GM19324 (cell line): ENCODE results near the gene KCNQ2.

ENCODE experiments used
- ATAC-seq: cut with Tn5 transposase; IDR thresholded peaks from one replicate; pipeline ENCODE4 v1.9.1; 2021; ENCODE audit warnings: mild to moderate bottlenecking, moderate library complexity; ENCODE audit not compliant: unreplicated experiment, low FRiP score

KCNQ2 gene

DNA sequence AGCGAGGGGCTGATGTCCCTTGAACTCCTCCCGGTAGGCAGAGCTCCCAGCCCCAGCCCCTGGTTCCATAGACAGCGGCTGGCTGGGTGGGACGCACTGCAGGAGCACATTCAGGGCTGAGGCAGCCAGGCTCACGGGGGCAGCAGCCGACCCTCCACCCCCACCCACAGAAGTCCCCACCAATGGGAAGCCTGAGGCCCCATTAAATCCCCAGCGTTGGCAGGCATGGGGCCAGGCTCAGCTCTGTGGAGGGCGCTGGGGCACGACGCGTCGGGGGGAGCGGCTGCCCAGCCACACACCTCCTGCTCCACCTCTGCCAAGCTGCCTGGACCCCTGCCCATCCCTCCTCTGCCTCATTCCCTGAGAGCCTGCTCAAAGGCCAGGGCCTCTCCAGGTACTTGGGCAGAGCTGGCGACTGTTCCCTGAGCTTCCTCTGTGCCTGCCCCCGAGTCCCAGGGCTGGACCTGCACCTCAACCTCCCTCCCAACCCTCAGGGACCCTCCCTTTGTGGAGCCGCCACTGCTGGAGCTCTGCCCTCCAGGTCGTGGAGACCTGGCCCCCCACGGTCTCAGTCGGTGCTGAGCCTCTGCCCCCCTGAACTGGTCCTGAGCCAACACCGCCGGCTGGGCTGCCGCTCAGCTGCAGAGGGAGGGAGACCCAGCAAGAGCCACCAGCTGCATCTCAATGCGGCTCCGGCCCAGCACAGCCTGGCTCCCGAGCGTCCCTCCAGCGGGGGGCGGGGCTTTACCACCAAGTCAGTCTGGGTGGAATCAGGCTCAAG lies 120.5 kb downstream of the KCNQ2 start:
- no peak for ATAC-seq

DNA sequence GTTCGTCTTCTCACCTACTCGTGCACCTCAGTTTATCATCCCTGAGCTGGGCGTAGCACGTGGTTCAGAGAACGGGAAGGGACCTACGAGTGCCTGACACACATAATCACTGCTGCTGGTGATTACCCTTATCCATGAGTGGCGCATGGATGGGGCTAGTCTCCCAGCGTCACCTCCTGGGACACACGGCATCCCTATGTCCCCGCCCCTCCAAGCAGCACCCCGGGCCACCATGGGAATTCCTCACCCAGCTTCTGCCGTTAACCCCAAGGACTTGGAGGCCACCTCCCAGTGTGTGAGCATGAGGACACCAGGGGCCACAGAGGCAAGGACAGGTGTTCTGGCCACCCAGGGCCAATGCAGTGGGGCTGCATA lies 121.1 kb downstream of the KCNQ2 start:
- ATAC-seq, result no peak

DNA sequence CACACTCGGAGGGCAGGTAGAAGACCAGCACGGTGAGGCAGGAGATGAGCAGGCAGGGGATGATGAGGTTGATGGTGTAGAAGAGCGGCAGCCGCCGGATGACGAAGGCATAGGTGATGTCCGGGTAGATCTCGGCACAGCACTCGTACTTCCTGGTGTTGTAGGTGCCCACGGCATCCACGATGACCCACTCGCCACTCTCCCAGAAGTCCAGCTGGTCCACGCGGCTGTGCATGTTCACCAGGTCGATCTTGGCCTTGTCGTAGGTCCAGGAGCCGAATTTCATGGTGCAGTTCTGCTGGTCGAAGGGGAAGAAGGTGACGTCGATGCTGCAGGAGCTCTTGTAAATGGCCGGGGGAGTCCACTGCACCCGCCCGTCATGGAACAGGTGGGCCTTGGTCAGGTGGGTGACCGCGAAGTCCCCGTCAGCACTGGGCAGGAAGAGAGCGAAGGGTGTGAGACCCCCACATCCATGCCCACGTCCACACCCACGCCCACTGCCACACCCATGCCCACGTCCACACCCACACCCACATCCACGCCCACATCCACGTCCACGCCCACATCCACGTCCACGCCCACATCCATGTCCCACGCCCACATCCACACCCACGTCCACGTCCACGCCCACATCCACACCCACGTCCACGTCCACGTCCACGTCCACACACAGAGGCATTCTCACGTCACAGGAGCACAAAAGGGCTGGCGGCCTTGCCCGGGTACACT lies 121.7 kb downstream of the KCNQ2 start:
- ATAC-seq, result no peak
